ENCODE data around the gene IL26.

- TF ChIP-seq, protein P1, sequence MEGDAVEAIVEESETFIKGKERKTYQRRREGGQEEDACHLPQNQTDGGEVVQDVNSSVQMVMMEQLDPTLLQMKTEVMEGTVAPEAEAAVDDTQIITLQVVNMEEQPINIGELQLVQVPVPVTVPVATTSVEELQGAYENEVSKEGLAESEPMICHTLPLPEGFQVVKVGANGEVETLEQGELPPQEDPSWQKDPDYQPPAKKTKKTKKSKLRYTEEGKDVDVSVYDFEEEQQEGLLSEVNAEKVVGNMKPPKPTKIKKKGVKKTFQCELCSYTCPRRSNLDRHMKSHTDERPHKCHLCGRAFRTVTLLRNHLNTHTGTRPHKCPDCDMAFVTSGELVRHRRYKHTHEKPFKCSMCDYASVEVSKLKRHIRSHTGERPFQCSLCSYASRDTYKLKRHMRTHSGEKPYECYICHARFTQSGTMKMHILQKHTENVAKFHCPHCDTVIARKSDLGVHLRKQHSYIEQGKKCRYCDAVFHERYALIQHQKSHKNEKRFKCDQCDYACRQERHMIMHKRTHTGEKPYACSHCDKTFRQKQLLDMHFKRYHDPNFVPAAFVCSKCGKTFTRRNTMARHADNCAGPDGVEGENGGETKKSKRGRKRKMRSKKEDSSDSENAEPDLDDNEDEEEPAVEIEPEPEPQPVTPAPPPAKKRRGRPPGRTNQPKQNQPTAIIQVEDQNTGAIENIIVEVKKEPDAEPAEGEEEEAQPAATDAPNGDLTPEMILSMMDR (IDR thresholded peaks at IDR 0.05), result peak in 5 of 6 experiments; percentile 13 to 30 (median 24)
- no peak for TF ChIP-seq POLR2A (IDR thresholded peaks at IDR 0.05)
Measured at GRCh38 chr12:68158432-68158831, 67.2 kb downstream of the IL26 start.

All from adrenal gland (tissue), 5 donors.